ENCODE results near the gene UNC13A.

GRCh38 chr19:17645339-17645963, 42.7 kb downstream of the UNC13A start:
- TF ChIP-seq, protein P1, sequence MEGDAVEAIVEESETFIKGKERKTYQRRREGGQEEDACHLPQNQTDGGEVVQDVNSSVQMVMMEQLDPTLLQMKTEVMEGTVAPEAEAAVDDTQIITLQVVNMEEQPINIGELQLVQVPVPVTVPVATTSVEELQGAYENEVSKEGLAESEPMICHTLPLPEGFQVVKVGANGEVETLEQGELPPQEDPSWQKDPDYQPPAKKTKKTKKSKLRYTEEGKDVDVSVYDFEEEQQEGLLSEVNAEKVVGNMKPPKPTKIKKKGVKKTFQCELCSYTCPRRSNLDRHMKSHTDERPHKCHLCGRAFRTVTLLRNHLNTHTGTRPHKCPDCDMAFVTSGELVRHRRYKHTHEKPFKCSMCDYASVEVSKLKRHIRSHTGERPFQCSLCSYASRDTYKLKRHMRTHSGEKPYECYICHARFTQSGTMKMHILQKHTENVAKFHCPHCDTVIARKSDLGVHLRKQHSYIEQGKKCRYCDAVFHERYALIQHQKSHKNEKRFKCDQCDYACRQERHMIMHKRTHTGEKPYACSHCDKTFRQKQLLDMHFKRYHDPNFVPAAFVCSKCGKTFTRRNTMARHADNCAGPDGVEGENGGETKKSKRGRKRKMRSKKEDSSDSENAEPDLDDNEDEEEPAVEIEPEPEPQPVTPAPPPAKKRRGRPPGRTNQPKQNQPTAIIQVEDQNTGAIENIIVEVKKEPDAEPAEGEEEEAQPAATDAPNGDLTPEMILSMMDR (conservative IDR thresholded peaks at IDR 0.05 in 1 of 2, IDR thresholded peaks at IDR 0.05 in 1 of 2; ENCODE audit: low read depth in 1 of 2, low read length in 2 of 2), result no peak
- TF ChIP-seq EZH2 (IDR thresholded peaks at IDR 0.05; ENCODE audit: low read length, missing control alignments), result no peak

All from fibroblast of lung (primary cell).